Endothelial cell (in vitro differentiated cells): ENCODE measurements around the gene TTLL9. TPM values are rescaled to one million over a fixed set of nuclear protein-coding genes. Genes with fewer than 3 reads are reported as not detected.
"Not testable (repeated sequence)": the region's sequence is repeated elsewhere in the genome, so short reads cannot be mapped to it uniquely, and the experiment has no call there.

Experiments used
- DNase-seq: peaks from one replicate; pipeline ENCODE4 v3.0.0; 2021; ENCODE audit warnings: low spot score
- H3K27ac Mint-ChIP-seq: one replicate; pipeline ENCODE4 v1.8.0; 2021; ENCODE audit warnings: mixed read lengths, inconsistent platforms; ENCODE audit not compliant: unreplicated experiment
- H3K27me3 Mint-ChIP-seq: one replicate; pipeline ENCODE4 v1.8.0; 2021; ENCODE audit warnings: mild to moderate bottlenecking, moderate library complexity, mixed read lengths, inconsistent platforms; ENCODE audit not compliant: unreplicated experiment
- H3K36me3 Mint-ChIP-seq: one replicate; pipeline ENCODE4 v1.8.0; 2021; ENCODE audit warnings: mild to moderate bottlenecking, low read depth, mixed read lengths, inconsistent platforms; ENCODE audit not compliant: unreplicated experiment
- H3K4me1 Mint-ChIP-seq: one replicate; pipeline ENCODE4 v1.8.0; 2021; ENCODE audit warnings: mild to moderate bottlenecking, mixed read lengths, inconsistent platforms; ENCODE audit not compliant: unreplicated experiment
- H3K4me3 Mint-ChIP-seq: one replicate; pipeline ENCODE4 v1.8.0; 2021; ENCODE audit warnings: mild to moderate bottlenecking, mixed read lengths, inconsistent platforms; ENCODE audit not compliant: unreplicated experiment
- H3K9me3 Mint-ChIP-seq: one replicate; pipeline ENCODE4 v1.8.0; 2021; ENCODE audit warnings: mixed read lengths, inconsistent platforms; ENCODE audit not compliant: unreplicated experiment
- CTCF ChIP-seq: fragments of 200-600 bp; sonication (generic); IDR thresholded peaks from one replicate; pipeline ENCODE4 v1.5.0; 2021; ENCODE audit warnings: antibody characterized with exemption; ENCODE audit not compliant: unreplicated experiment
- total RNA-seq: library from RNA; stranded (reverse); fragmentation: NEBNext Ultra II Directional; extraction: Animal tissue kit (Norgen Biotek cat#: 25700); gene quantifications from one replicate; pipeline ENCODE4 v1.2.1, GENCODE V29; 2021; ENCODE audit not compliant: unreplicated experiment

Gene TTLL9
- total RNA-seq, 1 donor from 2014 or later: 0.46 TPM

GRCh38 chr20:31913431-31914157 lies 43.2 kb downstream of the TTLL9 start:
- no peak overlapping the region for H3K4me3 Mint-ChIP-seq
- TF ChIP-seq CTCF: no peak
- DNase-seq: no peak
- peaks cover 4% of the 10 kb centered on the region for H3K9me3 Mint-ChIP-seq
- peaks cover 3% of the 10 kb centered on the region for H3K36me3 Mint-ChIP-seq
- H3K27me3 Mint-ChIP-seq: peaks cover 7% of the 10 kb centered on the region
- H3K4me1 Mint-ChIP-seq: peaks cover 18% of the 10 kb centered on the region
- no peak overlapping the region for H3K27ac Mint-ChIP-seq

- Mint-ChIP-seq H3K4me1 (peaks cover 18% of the 10 kb centered on the region), H3K9me3 (peaks cover 4% of the 10 kb centered on the region), H3K4me3 (no peak overlapping the region), H3K27me3 (peaks cover 4% of the 10 kb centered on the region), H3K36me3 (no peaks in the 10 kb centered on the region), H3K27ac (no peak overlapping the region)
- TF ChIP-seq CTCF: no peak
- DNase-seq: no peak
These were observed 43.7 kb downstream of the TTLL9 start for GRCh38 chr20:31914170-31914569.

GRCh38 chr20:31915491-31916280 lies 45.3 kb downstream of the TTLL9 start:
- H3K4me3 Mint-ChIP-seq: no peak overlapping the region
- peaks cover 18% of the 10 kb centered on the region for H3K4me1 Mint-ChIP-seq
- no peak overlapping the region for H3K27ac Mint-ChIP-seq
- H3K36me3 Mint-ChIP-seq: no peaks in the 10 kb centered on the region
- H3K9me3 Mint-ChIP-seq: peaks cover 4% of the 10 kb centered on the region
- DNase-seq: no peak
- TF ChIP-seq CTCF: no peak
- peaks cover 2% of the 10 kb centered on the region for H3K27me3 Mint-ChIP-seq

GRCh38 chr20:31916708-31917107 lies 46.3 kb downstream of the TTLL9 start:
- Mint-ChIP-seq H3K4me1 (peaks cover 17% of the 10 kb centered on the region), H3K9me3 (peaks cover 4% of the 10 kb centered on the region), H3K4me3 (no peak overlapping the region), H3K36me3 (no peaks in the 10 kb centered on the region), H3K27me3 (peaks cover 2% of the 10 kb centered on the region), H3K27ac (no peak overlapping the region)
- no peak for DNase-seq
- no peak for TF ChIP-seq CTCF

GRCh38 chr20:31917962-31918412 lies 47.6 kb downstream of the TTLL9 start:
- not testable (repeated sequence) for H3K4me3 Mint-ChIP-seq, H3K4me1 Mint-ChIP-seq, H3K27me3 Mint-ChIP-seq, DNase-seq, H3K36me3 Mint-ChIP-seq, H3K27ac Mint-ChIP-seq, H3K9me3 Mint-ChIP-seq
